HEK293T (cell line): Measurements from ENCODE around the gene ANKS1A.
"Not testable (repeated sequence)": the region's sequence is repeated elsewhere in the genome, so short reads cannot be mapped to it uniquely, and the experiment has no call there.

ENCODE experiments used
- CTCF ChIA-PET: fragments of 350-600 bp; formaldehyde crosslinking; extraction: SDS; loops from one replicate; lab custom pipeline; 2021; ENCODE audit warnings: antibody characterized with exemption, inconsistent platforms; lab: Yijun Ruan, JAX
- POLR2A ChIA-PET: fragments of 350-600 bp; formaldehyde crosslinking; extraction: SDS; loops from one replicate; lab custom pipeline; 2020; ENCODE audit warnings: antibody characterized with exemption, inconsistent platforms; lab: Yijun Ruan, JAX
- DNase-seq: peaks from one replicate; pipeline ENCODE4 v3.0.0; 2012; ENCODE audit warnings: mixed read lengths; ENCODE audit errors: extremely low spot score
- ARNT ChIP-seq: fragments of 450-650 bp; IDR thresholded peaks from 2 replicates; pipeline ENCODE4 v1.6.1; 2017; ENCODE audit warnings: mild to moderate bottlenecking
- BHLHE40 ChIP-seq: fragments of 450-650 bp; IDR thresholded peaks from 2 replicates; pipeline ENCODE4 v1.6.1; 2016; ENCODE audit warnings: mild to moderate bottlenecking, moderate library complexity, borderline replicate concordance
- CTBP1 ChIP-seq: fragments of 450-650 bp; IDR thresholded peaks from 2 replicates; pipeline ENCODE4 v1.6.1; 2016; ENCODE audit warnings: borderline replicate concordance
- ELF4 ChIP-seq: fragments of 450-650 bp; IDR thresholded peaks from 2 replicates; pipeline ENCODE4 v1.6.1; 2017; ENCODE audit warnings: antibody characterized with exemption
- FOXA1 ChIP-seq: fragments of 450-650 bp; IDR thresholded peaks from 2 replicates; pipeline ENCODE4 v1.6.1; 2016; ENCODE audit warnings: mild to moderate bottlenecking
- FOXK2 ChIP-seq: fragments of 450-650 bp; IDR thresholded peaks from 2 replicates; pipeline ENCODE4 v1.6.1; 2016; ENCODE audit warnings: mild to moderate bottlenecking
- FOXM1 ChIP-seq: fragments of 450-650 bp; IDR thresholded peaks from 2 replicates; pipeline ENCODE4 v1.6.1; 2017; ENCODE audit warnings: mild to moderate bottlenecking, borderline replicate concordance
- HDGF ChIP-seq: fragments of 450-650 bp; IDR thresholded peaks from 2 replicates; pipeline ENCODE4 v1.6.1; 2017; ENCODE audit warnings: antibody characterized with exemption, borderline replicate concordance
- LEF1 ChIP-seq: fragments of 450-650 bp; IDR thresholded peaks from 2 replicates; pipeline ENCODE4 v1.6.1; 2017; ENCODE audit warnings: mild to moderate bottlenecking, borderline replicate concordance
- NFRKB ChIP-seq: fragments of 450-650 bp; IDR thresholded peaks from 2 replicates; pipeline ENCODE4 v1.6.1; 2016; ENCODE audit warnings: mild to moderate bottlenecking, moderate library complexity
- SP1 ChIP-seq: fragments of 450-650 bp; IDR thresholded peaks from 2 replicates; pipeline ENCODE4 v1.6.1; 2017
- SUZ12 ChIP-seq: fragments of 450-650 bp; IDR thresholded peaks from 2 replicates; pipeline ENCODE4 v1.6.1; 2016; ENCODE audit warnings: mild to moderate bottlenecking
- TARDBP ChIP-seq: fragments of 450-650 bp; IDR thresholded peaks from 2 replicates; pipeline ENCODE4 v1.6.1; 2016
- ZNF384 ChIP-seq: fragments of 450-650 bp; IDR thresholded peaks from 2 replicates; pipeline ENCODE4 v1.6.1; 2016
- TF ChIP-seq, protein P1 (sequence below): fragments of 450-650 bp; IDR thresholded peaks from 2 replicates; pipeline ENCODE4 v1.6.1; 2016

ANKS1A gene

DNA sequence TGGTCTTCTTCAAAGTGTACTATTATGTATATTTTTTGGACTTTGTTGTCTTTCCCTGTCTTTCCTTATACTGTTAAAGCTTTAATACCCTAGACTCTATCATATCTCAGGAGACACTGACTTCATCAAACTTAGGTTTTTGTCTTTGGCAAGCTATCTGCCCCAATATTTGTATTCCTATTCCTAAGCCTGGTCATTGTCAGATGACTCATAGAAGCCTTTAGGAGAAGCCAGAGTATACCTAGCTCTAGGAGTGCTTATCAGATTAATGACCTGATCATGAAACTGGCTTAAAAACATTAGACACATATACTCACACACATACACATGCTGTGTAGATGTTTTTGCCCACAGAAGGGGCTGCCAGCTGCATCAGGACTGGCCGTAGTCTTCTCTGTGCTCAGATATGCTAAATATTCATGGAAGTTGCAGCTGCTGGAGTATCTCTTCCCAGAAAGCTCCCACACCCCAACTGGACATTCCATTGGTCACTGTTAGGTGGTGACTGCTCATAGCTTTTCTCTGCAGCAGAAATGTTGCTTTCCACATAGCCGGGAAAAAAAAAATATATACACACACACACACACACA, 102.0 kb downstream of the ANKS1A start:
- POLR2A ChIA-PET, result no interaction called here
- no peak for TF ChIP-seq ARNT

DNA sequence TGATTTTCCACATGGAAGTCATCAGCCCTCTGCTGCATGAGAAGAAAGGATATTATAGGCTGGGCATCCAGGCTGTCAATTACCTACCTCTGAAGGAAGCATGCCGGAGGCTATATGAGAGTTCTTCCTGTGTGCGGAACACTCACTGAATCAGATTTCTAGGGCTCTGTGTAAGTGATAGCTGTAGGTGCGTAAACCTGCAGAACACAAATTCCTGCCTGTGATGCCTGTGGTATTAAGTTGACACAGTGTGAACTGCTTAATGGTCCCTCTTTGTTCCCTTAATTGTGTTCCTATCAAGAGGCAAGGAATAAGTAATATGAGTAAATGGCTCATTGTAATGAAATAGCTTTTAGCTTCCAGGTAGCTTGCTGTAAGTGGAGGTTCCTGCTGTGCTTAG, 103.3 kb downstream of the ANKS1A start:
- no peak for TF ChIP-seq FOXK2
- no peak for TF ChIP-seq CTBP1
- no peak for TF ChIP-seq FOXM1
- no peak for TF ChIP-seq FOXA1
- TF ChIP-seq BHLHE40, result no peak
- no peak for TF ChIP-seq NFRKB
- TF ChIP-seq TARDBP, result no peak
- no peak for TF ChIP-seq SP1
- DNase-seq, result no peak
- POLR2A ChIA-PET, result no interaction called here
- CTCF ChIA-PET, result no interaction called here

More for the DNA sequence above, 102.0 kb downstream of the ANKS1A start:
- CTCF ChIA-PET, result no interaction called here
- no peak for DNase-seq

DNA sequence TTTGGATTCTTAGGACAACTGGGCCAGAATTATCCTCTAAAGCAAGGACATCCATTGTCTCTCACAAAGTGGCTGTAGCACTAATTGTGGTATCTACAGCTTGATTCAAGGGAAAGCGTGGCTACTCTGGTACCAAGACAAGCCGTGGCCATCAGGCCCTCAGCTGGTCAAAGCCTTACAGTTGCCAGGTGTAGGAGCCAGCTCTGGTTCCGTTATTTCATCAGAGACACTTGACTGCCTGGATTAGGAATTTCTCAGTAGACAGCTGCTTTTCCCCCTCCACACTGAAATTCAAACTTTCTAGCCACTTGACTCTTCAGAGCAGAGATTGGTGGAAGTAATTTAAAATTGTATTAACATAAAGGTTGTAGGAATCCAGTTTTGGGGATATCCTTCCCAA, 104.2 kb downstream of the ANKS1A start:
- POLR2A ChIA-PET, result no interaction called here
- CTCF ChIA-PET, result no interaction called here
- TF ChIP-seq FOXK2, result no peak
- no peak for DNase-seq

DNA sequence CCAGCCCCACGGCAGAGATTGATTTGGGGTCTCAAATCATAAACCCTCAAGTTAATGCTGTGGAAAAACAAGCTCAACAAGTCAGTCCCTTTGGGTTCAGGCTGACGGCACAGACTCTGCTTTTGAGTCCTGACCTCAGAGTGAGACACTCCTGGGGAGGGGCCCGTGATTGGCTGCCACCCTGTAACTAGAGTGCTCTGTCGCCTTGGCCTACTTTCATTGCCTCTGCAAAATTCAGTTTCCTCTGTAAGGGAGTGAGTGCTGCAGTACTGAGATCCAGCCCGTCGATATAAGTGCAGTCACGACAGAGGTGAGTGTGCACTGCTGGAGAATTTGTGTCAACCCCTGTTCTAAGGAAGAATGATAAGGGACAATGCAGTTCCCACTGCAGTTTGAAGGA, 105.6 kb downstream of the ANKS1A start:
- ChIA-PET CTCF (no interaction called here), POLR2A (no interaction called here)
- TF ChIP-seq CTBP1 (no peak), FOXK2 (no peak), ELF4 (no peak), ARNT (no peak), FOXA1 (no peak), LEF1 (no peak), FOXM1 (no peak), ZNF384 (no peak), HDGF (no peak), SP1 (no peak), SUZ12 (no peak)
- TF ChIP-seq, protein P1, sequence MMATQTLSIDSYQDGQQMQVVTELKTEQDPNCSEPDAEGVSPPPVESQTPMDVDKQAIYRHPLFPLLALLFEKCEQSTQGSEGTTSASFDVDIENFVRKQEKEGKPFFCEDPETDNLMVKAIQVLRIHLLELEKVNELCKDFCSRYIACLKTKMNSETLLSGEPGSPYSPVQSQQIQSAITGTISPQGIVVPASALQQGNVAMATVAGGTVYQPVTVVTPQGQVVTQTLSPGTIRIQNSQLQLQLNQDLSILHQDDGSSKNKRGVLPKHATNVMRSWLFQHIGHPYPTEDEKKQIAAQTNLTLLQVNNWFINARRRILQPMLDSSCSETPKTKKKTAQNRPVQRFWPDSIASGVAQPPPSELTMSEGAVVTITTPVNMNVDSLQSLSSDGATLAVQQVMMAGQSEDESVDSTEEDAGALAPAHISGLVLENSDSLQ, result no peak
- DNase-seq, result no peak

DNA sequence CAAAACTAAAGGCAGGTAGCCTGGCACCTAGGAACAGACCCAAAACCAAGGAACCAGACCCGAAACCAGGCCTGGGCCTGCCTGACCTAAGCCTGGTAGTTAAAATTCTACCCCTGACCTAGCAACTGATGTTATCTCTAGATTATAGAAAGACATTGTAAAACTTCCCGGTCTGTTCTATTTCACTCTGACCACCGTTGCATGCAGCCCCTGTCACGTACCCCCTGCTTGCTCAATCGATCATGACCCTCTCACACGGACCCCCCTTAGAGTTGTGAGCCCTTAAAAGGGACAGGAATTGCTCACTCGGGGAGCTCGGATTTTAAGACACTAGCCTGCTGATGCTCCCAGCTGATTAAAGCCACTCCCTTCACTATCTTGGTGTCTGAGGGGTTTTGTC, 109.4 kb downstream of the ANKS1A start:
- DNase-seq, result not testable (repeated sequence)

DNA sequence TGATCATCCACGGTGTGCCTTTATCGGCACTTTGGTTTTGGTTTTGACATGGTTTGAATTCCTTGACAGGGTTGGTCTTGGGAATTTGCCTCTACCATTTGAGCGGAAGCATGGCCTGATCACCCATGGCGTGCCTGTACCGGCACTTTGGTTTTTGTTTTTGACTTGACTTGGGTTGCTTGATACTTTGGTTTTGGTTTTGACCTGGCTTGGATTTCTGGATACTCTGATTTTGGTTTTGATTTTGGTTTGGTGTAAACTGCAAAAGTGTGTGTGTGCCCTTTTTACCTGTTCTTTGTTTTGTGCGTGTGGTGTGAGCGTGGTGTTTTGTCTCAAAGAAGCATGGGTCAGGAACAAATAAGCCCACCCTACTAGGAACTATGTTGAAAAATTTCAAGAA, 110.1 kb downstream of the ANKS1A start:
- CTCF ChIA-PET, DNase-seq, POLR2A ChIA-PET: not testable (repeated sequence)

More for the DNA sequence above, 109.4 kb downstream of the ANKS1A start:
- CTCF ChIA-PET, POLR2A ChIA-PET: not testable (repeated sequence)

DNA sequence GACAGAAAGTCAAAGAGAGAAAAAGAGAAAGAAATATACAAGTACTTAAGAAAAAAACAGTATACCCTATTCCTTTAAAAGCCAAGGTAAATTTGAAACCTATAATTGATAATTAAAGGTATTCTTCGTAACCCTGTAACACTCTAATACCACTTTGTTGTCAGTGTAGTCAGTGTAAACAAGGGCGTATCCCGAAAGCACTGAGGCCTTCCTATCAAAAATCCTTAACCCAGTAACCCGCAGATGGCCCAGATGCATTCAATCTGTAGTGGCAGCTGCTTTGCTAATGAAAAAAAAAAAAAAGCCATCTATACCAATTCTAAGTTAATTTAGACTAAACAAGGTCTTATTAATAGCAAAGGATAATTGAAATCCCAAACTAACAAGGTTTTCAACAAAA, 110.9 kb downstream of the ANKS1A start:
- POLR2A ChIA-PET, DNase-seq, CTCF ChIA-PET: not testable (repeated sequence)

DNA sequence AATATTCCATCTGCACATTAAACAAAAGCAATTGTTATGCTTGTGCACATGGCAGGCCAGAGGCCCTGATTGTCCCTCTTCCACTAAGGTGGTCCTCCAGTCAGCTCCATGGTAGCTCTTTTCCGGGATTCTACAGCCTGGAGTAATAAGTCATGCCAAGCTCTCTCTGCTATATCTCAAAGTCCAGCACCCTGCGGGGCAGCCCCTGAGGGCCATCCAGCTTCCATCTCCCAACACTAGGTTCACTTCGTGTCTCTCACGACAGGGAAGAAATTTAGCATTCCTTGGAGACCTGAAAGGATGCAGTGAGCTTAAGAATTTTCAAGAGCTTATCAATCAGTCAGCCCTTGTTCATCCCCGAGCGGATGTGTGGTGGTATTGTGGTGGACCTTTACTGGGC, 112.3 kb downstream of the ANKS1A start:
- DNase-seq, POLR2A ChIA-PET: not testable (repeated sequence)
- CTCF ChIA-PET, result interaction anchor here (1.6 kb wide), 1 partner anchor 14 kb away, joined by 6 read pairs; no protein-coding TSS in a partner anchor

DNA sequence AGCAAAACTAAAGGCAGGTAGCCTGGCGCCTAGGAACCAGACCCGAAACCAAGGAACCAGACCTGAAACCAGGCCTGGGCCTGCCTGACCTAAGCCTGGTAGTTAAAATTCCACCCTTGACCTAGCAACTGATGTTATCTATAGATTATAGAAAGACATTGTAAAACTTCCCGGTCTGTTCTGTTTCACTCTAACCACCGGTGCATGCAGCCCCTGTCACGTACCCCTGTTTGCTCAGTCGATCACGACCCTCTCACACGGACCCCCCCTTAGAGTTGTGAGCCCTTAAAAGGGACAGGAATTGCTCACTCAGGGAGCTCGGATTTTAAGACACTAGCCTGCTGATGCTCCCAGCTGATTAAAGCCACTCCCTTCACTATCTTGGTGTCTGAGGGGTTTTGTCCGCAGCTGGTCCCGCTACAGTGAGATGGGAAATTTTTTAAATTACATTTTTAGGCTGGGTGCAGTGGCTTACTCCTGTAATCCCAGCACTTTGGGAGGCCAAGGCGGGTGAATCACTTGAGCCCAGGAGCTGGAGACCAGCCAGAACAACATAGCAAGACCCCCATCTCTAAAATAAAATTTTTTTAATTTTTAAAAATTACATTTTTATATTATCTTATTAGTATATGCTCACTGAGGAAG, 115.0 kb downstream of the ANKS1A start:
- CTCF ChIA-PET, POLR2A ChIA-PET: not testable (repeated sequence)

DNA sequence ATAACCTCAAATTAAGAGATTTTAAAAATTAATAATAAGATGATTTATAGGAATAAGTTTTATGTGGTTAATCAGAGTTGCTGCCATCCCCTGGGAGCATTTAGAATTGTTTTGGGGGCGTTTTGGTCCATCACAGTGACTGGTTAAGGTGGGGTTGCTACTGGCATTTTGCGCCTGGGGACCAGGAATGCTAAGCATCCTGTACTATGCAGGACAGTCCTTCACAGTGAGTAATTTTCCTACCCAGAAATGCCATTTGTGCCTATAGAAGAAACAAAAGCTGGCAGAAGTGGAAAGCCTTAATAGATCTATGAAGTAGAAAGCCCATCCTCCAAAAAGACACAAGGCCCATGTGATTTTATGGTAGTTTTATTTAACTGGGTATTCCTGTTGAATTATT, 118.0 kb downstream of the ANKS1A start:
- DNase-seq, result no peak
- POLR2A ChIA-PET, result no interaction called here
- TF ChIP-seq CTBP1 (no peak), FOXM1 (no peak), ZNF384 (no peak)
- TF ChIP-seq, protein P1, result no peak
- CTCF ChIA-PET, result interaction anchor here (0.6 kb wide), 1 partner anchor 60 kb away, joined by 3 read pairs; no protein-coding TSS in a partner anchor

More for the DNA sequence above, 115.0 kb downstream of the ANKS1A start:
- not testable (repeated sequence) for DNase-seq
